RWPE1 (cell line): ENCODE measurements around the gene CAPG.
A peak's percentile ranks its signal among the peaks of the same experiment; 100 is the strongest.

ENCODE experiments used
- CTCF ChIA-PET: fragments of 350-600 bp; sonication (Branson Sonifier 250); formaldehyde crosslinking; extraction: SDS; loops from one replicate; lab custom pipeline; 2021; lab: Yijun Ruan, JAX
- POLR2A ChIA-PET: fragments of 400-600 bp; formaldehyde crosslinking; extraction: SDS; loops from one replicate; lab custom pipeline; 2020; ENCODE audit warnings: antibody characterized with exemption; ENCODE audit not compliant: low non-redundant PET; lab: Yijun Ruan, JAX
- DNase-seq: peaks from one replicate; pipeline ENCODE4 v3.0.0; 2012; ENCODE audit warnings: low spot score
- H3K27ac ChIP-seq: fragments of 450-650 bp; 2 replicates; pipeline ENCODE4 v1.5.1; 2017
- CTCF ChIP-seq: fragments of 450-650 bp; conservative IDR thresholded peaks from 2 replicates; pipeline ENCODE4 v1.5.1; 2017; ENCODE audit warnings: low read depth, mild to moderate bottlenecking

The CAPG gene

DNA sequence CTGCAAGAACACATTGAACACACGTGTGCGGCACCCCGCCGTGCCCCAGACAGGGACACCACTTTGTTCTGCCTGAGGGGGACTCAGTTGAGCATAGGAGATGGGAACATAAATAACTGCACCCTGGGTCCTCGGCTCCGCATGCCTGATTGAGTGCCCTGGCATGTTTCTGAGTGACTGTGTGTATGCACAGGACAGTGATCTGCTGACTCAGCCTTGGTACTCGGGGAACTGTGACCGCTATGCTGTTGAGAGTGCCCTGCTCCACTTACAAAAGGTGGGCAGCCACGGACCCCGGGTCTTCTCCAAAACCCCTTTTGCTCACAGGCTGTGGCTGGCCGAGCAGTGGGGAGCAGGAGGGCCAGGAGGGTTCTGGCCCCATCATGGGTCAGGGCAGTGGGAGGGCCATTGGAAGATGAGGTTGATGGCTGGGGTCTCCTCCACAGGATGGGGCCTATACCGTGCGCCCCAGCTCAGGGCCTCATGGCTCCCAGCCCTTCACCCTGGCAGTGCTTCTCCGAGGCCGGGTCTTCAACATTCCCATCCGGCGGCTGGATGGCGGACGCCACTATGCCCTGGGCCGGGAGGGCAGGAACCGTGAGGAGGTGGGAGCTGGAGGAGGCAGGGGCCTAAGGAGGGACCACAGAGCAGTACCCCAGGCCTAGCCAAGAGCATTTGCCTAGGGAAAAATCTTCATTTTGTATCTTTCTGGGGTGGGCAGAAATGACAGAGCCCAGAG lies 25.2 kb upstream of the CAPG start:
- H3K27ac ChIP-seq: peak overlapping the region; percentile 96
- CTCF ChIA-PET: interaction anchor here (1.7 kb wide), 1 partner anchor 103 kb away, joined by 7 read pairs; the partner anchor contains the start of gene MAT2A
- POLR2A ChIA-PET: no interaction called here
- no peak for DNase-seq
- no peak for TF ChIP-seq CTCF

- no peak for DNase-seq
- ChIA-PET CTCF (interaction anchor here (1.7 kb wide), 1 partner anchor 104 kb away, joined by 7 read pairs; the partner anchor contains the start of gene MAT2A), POLR2A (interaction anchor here (2.5 kb wide), 1 partner anchor 105 kb away, joined by 10 read pairs; the partner anchor contains the start of gene MAT2A)
- peak overlapping the region; percentile 96 for H3K27ac ChIP-seq
- no peak for TF ChIP-seq CTCF
Observed at GRCh38 chr2:85434696-85435095, 24.5 kb upstream of the CAPG start.

GRCh38 chr2:85433511-85434089 lies 23.4 kb upstream of the CAPG start:
- CTCF ChIA-PET: interaction anchor here (0.7 to 1.7 kb wide), 3 partner anchors 105 to 118 kb away, joined by 3 to 7 read pairs (median 5); partner anchors contain the start of gene MAT2A
- POLR2A ChIA-PET: interaction anchor here (2.5 kb wide), 1 partner anchor 106 kb away, joined by 10 read pairs; the partner anchor contains the start of gene MAT2A
- DNase-seq: peak; percentile 82
- no peak for TF ChIP-seq CTCF
- H3K27ac ChIP-seq: peak overlapping the region; percentile 96

DNA sequence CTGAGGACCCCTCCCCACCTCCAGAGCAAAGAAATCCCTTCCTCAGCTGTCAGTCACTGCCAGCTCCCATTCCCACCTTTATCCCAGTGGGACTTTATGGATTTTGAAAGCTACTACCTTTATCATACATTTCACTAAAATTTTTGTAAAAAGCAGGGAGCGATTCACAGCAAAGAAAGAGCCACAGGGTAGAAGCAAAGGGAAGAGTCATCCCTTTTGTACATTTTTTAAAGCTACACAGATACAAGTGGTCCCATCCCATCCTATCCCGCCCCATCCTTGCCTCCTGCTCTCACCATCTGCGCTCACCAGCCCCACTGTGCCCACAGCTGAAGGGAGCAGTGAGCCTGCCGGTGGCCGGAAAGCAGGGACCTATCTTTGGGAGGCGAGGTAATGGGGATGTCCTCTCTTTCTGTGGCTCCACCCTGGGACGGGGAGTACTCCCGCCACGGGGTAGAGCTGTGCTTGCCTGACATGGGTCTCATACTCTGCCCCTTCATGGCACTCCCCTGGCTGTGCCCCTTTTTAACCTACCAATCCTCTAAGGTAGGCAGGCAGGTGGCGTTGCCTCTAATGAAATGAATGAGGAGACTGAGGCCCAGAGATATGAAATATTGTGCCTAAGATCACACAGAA lies 21.5 kb upstream of the CAPG start:
- no peak for TF ChIP-seq CTCF
- peak overlapping the region; percentile 96 for H3K27ac ChIP-seq
- POLR2A ChIA-PET: interaction anchor here (0.8 kb wide), 1 partner anchor 12 kb away, joined by 3 read pairs; no protein-coding TSS in a partner anchor
- CTCF ChIA-PET: interaction anchor here (0.6 to 1.2 kb wide), 2 partner anchors 23 to 107 kb away, joined by 3 to 4 read pairs; partner anchors contain the start of gene MAT2A
- no peak for DNase-seq

DNA sequence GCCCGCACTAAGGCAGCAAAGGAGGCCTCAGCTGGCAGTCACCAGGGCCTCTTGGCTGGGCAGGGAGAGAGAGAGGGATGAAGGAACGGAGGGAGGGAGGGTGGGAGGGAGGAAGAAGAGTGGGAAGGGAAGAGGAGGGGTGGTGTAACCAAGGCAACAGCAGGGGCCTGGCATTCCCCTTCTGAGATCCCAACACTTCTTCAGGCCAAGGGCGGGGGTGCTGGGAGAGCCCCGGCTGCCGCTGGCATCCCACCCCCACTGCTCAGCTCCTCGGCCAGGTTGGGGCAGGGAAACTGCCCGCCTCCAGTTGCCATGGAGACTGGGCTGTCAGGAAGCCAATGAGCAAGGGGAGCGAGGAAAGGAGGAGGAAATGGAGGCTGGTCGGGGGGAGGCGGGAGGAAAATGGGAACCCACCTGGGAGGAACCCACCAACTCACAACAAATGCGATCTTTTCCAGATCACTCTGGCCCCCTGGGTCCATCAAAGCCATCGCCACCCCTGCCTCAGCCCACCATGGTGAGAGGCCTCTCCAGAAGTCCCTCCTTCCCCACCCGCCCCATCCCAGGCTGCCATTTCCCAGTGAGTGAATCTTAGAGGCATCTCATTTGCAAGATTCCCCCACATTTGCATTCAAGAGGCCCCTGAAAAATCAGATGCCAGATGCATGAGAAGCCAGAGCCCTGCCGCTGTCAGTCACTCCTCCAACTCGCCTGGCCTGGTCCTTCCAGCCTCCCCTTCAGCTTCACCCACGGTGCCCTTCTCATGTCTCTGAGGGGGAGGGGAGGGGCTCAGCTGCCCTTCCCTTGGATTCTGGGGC lies 20.8 kb upstream of the CAPG start:
- DNase-seq: no peak
- ChIA-PET CTCF (interaction anchor here (1.2 to 2.0 kb wide), 3 partner anchors 10 to 108 kb away, joined by 3 to 5 read pairs (median 4); partner anchors contain the start of gene MAT2A), POLR2A (interaction anchor here (0.8 kb wide), 1 partner anchor 11 kb away, joined by 3 read pairs; no protein-coding TSS in a partner anchor)
- TF ChIP-seq CTCF: no peak
- peak overlapping the region; percentile 96 for H3K27ac ChIP-seq
